ENCODE measurements around the gene FLT3LG.

GRCh38 chr19:49461656-49462055 lies 12.4 kb upstream of the FLT3LG start:
- TF ChIP-seq ZNF274 (IDR thresholded peaks at IDR 0.05; ENCODE audit: borderline replicate concordance, low read depth, low read length) (no peak), CTCF (IDR thresholded peaks at IDR 0.05 in 2 of 3, conservative IDR thresholded peaks at IDR 0.05 in 1 of 3; ENCODE audit: insufficient read depth in 2 of 3, low read depth in 1 of 3, low read length in 3 of 3) (no peak), ATF3 (IDR thresholded peaks at IDR 0.05) (no peak), ATF3 (CRISPR knock-in tag; conservative IDR thresholded peaks at IDR 0.05) (no peak), HDAC1 (IDR thresholded peaks at IDR 0.05) (no peak), MAZ (CRISPR knock-in tag; conservative IDR thresholded peaks at IDR 0.05 in 1 of 2, IDR thresholded peaks at IDR 0.05 in 1 of 2) (no peak), MAFG (tag; conservative IDR thresholded peaks at IDR 0.05) (no peak), MXI1 (IDR thresholded peaks at IDR 0.05; ENCODE audit: low read depth, low read length) (no peak), ATF7 (IDR thresholded peaks at IDR 0.05) (no peak), EP300 (IDR thresholded peaks at IDR 0.05; ENCODE audit: low read length) (no peak), ZNF146 (CRISPR knock-in tag; IDR thresholded peaks at IDR 0.05; ENCODE audit: unreplicated experiment) (no peak), MCM5 (IDR thresholded peaks at IDR 0.05; ENCODE audit: low read depth) (no peak)
- TF ChIP-seq, protein P1, sequence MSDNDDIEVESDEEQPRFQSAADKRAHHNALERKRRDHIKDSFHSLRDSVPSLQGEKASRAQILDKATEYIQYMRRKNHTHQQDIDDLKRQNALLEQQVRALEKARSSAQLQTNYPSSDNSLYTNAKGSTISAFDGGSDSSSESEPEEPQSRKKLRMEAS (CRISPR knock-in tag; IDR thresholded peaks at IDR 0.05): no peak
- TF ChIP-seq, protein P2, sequence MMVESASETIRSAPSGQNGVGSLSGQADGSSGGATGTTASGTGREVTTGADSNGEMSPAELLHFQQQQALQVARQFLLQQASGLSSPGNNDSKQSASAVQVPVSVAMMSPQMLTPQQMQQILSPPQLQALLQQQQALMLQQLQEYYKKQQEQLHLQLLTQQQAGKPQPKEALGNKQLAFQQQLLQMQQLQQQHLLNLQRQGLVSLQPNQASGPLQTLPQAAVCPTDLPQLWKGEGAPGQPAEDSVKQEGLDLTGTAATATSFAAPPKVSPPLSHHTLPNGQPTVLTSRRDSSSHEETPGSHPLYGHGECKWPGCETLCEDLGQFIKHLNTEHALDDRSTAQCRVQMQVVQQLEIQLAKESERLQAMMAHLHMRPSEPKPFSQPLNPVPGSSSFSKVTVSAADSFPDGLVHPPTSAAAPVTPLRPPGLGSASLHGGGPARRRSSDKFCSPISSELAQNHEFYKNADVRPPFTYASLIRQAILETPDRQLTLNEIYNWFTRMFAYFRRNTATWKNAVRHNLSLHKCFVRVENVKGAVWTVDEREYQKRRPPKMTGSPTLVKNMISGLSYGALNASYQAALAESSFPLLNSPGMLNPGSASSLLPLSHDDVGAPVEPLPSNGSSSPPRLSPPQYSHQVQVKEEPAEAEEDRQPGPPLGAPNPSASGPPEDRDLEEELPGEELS (CRISPR knock-in tag; IDR thresholded peaks at IDR 0.05; ENCODE audit: borderline replicate concordance): no peak
